DMS153 treated with DMSO at 0.1 percent for 48 hours (cell line): ENCODE measurements around the gene CD274.
"Not testable (repeated sequence)": the region's sequence is repeated elsewhere in the genome, so short reads cannot be mapped to it uniquely, and the experiment has no call there.

Experiments used
- DNase-seq: peaks from one replicate; lab custom pipeline; 2025; ENCODE audit not compliant: unreplicated experiment; lab: John Stamatoyannopoulos, UW

The CD274 gene

DNA sequence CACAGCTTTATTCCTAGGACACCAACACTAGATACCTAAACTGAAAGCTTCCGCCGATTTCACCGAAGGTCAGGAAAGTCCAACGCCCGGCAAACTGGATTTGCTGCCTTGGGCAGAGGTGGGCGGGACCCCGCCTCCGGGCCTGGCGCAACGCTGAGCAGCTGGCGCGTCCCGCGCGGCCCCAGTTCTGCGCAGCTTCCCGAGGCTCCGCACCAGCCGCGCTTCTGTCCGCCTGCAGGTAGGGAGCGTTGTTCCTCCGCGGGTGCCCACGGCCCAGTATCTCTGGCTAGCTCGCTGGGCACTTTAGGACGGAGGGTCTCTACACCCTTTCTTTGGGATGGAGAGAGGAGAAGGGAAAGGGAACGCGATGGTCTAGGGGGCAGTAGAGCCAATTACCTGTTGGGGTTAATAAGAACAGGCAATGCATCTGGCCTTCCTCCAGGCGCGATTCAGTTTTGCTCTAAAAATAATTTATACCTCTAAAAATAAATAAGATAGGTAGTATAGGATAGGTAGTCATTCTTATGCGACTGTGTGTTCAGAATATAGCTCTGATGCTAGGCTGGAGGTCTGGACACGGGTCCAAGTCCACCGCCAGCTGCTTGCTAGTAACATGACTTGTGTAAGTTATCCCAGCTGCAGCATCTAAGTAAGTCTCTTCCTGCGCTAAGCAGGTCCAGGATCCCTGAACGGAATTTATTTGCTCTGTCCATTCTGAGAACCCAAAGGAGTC, at the start of gene CD274:
CD274 (plus strand) TSS at position 184 of the 733 bp plus-strand sequence. CDS start 5,572 bp downstream, outside the sequence.
- peak; percentile 85 for DNase-seq

- no peak for DNase-seq
These were observed 48.1 kb upstream of the CD274 start for GRCh38 chr9:5402217-5402616.

- DNase-seq: no peak
These were observed 41.7 kb upstream of the CD274 start for GRCh38 chr9:5408596-5408995.

- DNase-seq: no peak
These were observed 33.4 kb upstream of the CD274 start for GRCh38 chr9:5416953-5417352.

DNA sequence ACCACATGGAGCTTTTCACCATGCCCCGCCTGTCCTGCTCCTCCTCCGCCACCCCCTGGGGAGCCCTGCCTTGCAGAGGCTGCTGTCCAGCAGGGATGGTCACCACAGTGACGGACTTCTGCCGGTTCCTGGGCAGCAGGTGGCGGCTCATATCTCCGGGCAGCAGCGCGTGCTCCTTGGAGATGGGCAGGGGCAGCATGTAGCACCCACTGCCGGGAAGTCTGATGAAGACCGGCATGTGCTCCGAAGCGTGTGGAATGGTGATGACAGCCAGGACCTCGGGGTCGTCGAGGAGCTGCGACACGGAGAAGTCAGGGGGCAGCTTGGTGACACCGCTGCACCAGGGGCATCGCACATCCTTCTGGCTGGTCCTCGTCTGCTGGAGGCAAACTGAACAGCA, 31.9 kb upstream of the CD274 start:
- DNase-seq: no peak

DNA sequence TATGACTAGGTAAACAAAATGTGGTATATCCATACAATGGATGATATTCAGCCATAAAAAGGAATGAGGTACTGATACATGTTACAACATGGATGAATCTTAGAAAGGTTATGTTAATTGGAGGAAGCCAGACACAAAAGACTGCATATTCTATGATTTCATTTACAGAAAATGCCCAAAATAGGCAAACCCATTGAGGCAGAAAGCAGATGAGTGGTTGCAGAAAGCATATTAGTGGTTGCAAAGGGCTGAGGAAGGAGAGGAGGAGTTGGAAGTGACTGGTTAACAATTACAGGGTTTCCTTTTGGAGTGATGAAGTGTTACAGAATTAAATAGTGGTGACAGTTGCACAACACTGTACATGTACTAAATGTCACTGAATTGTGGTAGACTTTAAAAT, 30.4 kb upstream of the CD274 start:
- no peak for DNase-seq

DNA sequence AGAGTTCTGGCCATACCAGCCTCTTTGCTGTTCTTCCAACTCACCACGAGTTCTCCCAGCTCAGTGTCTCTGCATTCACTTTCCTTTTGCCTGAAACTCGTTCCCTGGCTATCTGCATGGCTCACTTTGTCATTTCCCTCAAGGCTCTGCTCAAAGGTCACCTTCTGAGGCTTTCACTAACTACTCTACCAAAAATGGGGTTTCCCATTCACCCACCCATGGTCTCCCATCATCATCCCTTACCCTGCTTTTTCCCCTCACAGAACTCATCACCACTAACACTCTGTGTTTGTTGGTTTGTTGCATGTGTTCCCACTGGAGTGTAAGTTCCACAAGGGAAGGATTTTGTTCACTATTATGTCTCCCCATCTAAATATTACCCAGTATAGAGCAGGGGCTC, 29.2 kb upstream of the CD274 start:
- DNase-seq: no peak

GRCh38 chr9:5422276-5422675, 28.1 kb upstream of the CD274 start:
- no peak for DNase-seq

DNA sequence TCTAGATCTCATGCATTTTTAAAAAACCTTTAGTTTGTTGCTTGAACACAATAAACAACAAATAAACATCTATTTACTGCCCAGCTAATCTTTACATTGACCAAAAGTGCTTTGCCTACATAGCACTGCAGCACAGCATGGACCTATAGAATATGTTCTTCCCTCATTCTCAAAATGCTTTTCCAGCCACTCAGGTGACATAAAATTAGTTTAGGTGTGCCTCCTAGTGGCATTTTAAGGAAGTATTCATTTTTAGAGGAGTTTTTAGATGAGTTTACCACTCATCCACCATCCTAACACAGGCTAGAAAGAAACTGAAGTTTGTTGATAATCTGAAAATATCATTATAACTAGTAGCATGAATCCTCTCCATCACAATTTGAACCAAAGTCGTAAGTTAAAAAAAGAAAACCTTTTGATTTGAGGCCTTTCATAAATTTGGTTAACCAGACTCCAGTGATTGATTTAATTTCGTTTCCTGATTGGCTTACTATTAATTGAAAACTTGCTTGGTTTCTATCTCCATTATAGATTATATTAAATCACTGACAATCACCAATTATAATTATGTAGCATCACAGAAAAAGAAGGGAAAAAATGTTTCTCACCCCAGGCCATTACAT, 25.2 kb upstream of the CD274 start:
- DNase-seq: peak; percentile 14

GRCh38 chr9:5427005-5427404, 23.3 kb upstream of the CD274 start:
- DNase-seq: no peak

DNA sequence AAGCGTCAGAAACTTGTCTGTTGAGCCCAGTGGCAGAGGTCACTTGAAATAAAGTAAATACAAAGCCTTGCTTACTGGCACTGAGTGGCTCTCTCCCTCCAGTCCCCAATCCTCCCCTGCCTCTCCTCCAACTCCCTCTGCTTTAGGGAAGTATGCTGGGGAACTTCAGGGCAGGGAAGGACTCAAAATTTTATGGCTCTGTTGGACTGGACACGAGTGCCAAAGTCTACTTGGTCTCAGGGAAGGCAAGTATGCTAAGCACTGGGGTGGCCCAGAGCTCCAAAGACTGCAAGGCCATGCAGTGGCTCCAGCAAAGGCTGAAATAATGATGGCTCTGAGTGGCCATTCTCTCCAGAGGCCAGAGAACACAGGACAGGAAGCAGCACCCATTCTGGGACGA, 22.2 kb upstream of the CD274 start:
- no peak for DNase-seq

DNA sequence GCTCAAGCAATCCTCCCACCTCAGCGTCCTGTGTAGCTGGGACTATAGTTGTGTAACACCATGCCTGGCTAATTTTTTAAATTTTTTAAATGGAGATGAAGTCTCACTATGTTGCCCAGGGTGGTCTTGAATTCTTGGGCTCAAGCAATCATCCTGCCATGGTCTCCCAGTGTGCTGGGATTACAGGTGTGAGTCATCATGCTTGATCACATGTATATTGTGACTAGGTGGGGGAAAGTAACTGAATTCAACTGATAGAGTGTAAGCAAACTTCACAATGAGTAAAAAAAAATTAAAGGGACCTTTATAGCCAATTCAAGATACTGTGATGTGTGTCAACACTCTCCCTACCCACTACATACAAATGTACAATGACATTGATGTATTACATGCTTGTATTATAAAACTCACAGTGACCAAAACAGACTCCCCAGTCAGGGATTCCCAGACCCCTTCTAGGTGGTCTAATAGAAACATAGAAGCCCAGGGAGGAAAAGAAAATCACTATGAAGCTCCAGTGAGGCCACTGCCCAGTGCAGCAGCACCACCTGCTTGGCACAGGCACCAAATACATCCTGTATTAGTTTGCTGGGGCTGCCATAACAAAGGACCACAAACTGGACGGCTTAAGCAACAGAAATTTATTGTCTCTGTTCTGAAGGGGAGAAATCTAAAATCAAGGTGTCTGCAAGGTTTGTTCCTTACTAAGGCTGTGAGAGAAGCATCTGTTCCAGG, 21.4 kb upstream of the CD274 start:
- no peak for DNase-seq

- DNase-seq: no peak
These were observed 20.3 kb upstream of the CD274 start for GRCh38 chr9:5429873-5430564.

DNA sequence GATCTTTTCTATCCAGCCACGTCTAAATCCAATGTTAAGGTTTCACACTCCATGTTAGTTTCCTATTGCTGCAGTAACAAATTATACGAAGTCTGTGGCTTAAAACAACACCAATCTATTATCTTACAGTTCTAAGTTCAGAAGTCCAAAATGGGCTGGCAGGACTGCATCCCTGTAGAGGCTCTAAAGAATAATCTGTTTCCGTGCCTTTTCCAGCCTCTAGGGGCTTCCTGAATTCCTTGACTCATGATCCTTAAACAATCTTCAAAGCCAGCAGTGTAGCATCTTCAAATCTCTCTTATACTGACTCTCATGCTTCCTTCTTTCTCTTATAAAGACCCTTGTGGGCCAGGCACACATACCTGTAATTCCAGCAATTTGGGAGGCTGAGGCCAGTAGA, 19.4 kb upstream of the CD274 start:
- DNase-seq: no peak

- DNase-seq: not testable (repeated sequence)
These were observed 17.5 kb upstream of the CD274 start for GRCh38 chr9:5432890-5433289.

DNA sequence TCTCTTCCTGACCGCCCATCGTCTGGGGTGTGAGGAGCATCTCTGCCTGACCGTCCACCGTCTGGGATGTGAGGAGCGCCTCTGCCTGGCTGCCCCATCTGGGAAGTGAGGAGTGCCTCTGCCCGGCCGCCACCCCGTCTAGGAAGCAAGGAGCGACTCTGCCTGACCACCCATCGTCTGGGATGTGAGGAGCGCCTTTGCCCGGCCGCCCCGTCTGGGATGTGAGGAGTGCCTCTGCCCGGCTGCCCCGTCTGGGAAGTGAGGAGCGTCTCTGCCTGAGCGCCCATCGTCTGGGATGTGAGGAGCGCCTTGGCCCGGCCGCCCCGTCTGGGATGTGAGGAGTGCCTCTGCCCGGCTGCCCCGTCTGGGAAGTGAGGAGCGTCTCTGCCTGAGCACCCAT, 17.0 kb upstream of the CD274 start:
- DNase-seq: not testable (repeated sequence)

DNA sequence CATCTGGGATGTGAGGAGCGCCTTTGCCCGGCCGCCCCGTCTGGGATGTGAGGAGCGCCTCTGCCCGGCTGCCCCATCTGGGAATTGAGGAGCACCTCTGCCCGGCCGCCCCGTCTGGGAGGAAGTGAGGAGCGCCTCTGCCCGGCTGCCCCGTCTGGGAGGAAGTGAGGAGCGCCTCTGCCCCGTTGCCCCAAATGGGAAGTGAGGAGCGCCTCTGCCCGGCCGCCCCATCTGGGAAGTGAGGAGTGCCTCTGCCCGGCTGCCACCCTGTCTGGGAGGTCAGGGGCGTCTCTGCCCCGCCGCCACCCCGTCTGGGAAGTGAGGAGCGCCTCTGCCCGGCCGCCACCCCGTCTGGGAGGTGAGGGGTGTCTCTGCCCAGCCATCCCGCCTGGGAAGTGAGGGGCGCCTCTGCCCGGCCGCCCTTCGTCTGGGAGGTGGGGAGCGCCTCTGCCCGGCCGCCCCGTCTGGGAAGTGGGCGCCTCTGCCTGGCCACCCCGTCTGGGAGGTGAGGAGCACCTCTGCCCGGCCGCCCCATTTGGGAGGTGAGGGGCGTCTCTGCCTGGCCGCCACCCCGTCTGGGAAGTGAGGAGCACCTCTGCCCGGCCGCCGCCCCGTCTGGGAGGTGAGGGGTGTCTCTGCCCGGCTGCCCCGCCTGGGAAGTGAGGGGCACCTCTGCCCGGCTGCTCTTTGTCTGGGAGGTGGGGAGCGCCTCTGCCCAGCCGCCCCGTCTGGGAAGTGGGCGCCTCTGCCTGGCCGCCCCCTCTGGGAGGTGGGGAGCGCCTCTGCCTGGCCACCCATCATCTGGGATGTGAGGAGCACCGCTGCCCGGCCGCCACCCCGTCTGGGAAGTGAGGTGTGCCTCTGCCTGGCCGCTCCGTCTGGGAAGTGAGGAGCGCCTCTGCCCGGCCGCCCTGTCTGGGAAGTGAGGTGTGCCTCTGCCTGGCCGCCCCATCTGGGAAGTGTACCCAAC, 16.2 kb upstream of the CD274 start:
- not testable (repeated sequence) for DNase-seq

DNA sequence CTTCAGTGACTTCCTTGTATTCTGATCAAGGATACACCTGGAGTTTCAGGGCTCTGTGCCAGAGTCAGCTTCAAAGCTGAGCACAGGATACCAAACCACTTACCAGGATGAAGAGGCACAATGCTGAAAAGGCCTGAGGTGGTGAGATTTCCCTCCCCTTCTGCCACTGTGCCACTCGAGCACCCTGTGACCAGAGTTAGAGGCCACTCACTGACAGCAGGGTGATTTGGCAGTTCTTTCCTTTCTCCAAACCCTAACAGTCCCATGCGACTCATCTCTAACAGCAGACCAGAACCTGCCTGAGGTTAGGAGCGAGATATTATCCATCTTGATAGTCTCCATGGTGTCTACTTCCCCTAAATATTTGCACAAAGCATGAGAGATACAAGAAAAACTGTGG, 14.4 kb upstream of the CD274 start:
- no peak for DNase-seq

DNA sequence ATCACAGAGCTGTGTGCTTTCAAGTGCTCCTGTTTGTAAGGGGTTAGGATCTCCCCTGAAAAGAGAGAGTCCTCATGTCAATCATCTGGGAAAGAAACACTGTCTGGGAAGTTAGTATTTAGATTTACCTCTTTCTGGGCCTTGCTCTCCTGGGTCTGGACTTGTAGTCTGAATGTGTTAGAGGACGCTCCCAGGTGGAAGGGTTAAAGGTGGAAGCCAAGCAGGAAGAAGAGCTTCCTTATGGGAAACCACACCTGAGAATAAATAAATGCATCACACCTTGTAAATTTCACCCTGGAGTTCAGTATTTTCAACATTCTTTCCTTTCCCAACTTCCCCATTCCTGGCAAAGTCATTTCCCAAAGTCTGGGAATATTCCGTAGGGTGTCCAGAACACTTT, 13.9 kb upstream of the CD274 start:
- no peak for DNase-seq
